Body of pancreas (tissue), 4 donors: ENCODE results near the gene SEMA3A.

Experiments
- POLR2A ChIP-seq, 3 donors: fragments of 450-650 bp; IDR thresholded peaks; one replicate each; pipeline ENCODE4 v1.6.1; 2016; ENCODE audit warnings: antibody characterized with exemption in 3 of 3, mild to moderate bottlenecking in 2 of 3
- TF ChIP-seq, protein P1 (sequence below), 7 experiments: fragments of 450-650 bp in 4 of 7; fragments of 200-600 bp in 3 of 7; sonication (generic) in 3 of 7; IDR thresholded peaks; one replicate each; pipeline ENCODE4 v1.5.1; 2016 to 2019; ENCODE audit warnings: antibody characterized with exemption in 7 of 7

DNA sequence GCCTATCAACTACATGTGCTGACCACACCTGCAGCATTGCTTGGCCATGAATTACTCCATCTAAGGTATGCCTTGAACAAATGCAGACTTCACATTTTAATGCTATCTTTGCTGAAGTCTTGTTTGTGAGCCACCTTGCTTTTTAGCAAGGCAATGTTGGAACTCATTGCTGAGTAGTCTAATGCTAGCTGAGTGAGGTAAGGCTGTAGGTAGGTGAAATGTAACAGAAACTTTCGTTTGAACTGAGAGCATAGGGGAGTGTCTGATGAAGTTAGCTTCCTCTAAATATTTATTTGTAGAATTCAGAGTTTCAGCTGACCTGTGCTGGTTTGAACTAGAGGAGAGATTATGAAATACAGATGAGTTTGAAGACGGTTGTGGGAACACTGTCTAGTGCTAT lies 238.5 kb downstream of the SEMA3A start:
- TF ChIP-seq, protein P1, sequence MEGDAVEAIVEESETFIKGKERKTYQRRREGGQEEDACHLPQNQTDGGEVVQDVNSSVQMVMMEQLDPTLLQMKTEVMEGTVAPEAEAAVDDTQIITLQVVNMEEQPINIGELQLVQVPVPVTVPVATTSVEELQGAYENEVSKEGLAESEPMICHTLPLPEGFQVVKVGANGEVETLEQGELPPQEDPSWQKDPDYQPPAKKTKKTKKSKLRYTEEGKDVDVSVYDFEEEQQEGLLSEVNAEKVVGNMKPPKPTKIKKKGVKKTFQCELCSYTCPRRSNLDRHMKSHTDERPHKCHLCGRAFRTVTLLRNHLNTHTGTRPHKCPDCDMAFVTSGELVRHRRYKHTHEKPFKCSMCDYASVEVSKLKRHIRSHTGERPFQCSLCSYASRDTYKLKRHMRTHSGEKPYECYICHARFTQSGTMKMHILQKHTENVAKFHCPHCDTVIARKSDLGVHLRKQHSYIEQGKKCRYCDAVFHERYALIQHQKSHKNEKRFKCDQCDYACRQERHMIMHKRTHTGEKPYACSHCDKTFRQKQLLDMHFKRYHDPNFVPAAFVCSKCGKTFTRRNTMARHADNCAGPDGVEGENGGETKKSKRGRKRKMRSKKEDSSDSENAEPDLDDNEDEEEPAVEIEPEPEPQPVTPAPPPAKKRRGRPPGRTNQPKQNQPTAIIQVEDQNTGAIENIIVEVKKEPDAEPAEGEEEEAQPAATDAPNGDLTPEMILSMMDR (IDR thresholded peaks at IDR 0.05): no peak
- no peak for TF ChIP-seq POLR2A (IDR thresholded peaks at IDR 0.05)
